ENCODE results near the gene CABLES2.
"Not testable (repeated sequence)": the region's sequence is repeated elsewhere in the genome, so short reads cannot be mapped to it uniquely, and the experiment has no call there.

Gene CABLES2

DNA sequence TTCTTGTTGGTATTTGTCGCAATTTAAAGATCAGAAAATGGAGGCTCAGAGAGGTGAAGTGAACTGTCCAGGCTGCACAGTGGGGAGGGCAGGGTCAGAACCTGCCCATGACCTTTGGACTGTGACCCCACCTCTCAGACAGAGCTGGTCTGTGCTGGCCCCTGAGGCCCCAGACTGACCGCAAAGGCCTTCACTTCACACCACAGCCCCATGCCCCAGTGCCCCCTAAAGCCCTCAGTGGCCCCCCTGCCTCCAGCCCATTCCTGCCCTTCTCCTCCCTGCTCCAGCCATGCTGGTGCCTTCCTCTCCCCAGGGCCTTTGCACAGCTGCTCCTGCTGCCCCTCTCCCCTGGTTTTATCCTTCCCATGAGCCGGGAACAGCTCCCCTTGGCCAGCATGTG lies 29.6 kb upstream of the CABLES2 start:
- no peak for DNase-seq (ENCODE audit: low read depth in 2 of 2, low spot score in 1 of 2)

DNA sequence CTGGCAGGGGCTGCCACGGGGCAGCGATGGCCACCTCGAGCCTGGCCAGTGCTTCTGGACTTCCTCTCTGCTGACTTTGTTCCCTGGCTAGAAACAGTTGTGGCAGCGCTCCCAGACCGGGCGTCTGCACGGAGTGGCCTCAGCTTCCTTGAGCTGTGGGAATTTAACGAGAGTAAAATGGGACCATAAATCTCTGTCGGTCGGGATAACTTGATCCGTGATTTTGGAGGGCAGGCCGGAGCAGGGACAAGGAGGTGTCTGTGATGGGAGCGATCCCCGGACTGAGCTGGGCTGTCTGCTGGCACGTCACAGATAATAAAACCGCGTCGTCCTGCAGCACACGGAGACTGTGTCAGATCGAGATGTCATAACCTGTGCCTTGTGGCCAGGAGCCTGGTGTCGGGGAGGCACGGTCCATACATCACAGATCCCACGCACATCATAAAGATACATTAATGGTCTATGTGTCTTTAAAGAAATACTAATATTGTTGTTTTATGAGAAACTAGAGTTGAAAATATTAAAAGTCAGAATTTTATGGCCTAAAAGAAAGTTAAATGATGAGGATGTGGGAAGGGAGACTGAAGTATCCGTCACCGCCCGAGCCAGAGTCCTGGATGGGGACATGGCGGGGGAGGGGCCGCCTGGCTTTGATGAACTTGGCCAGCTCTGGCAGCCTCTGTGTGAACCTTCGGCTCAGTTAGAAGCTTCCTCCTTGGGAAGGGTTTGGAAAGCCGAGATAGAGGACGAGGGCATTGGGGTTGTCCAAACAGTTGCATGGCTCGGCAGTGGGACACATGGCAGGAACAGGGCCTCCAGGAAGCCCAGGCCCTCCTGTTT lies 26.8 kb upstream of the CABLES2 start:
- DNase-seq (ENCODE audit: low read depth in 2 of 2, low spot score in 1 of 2): no peak

DNA sequence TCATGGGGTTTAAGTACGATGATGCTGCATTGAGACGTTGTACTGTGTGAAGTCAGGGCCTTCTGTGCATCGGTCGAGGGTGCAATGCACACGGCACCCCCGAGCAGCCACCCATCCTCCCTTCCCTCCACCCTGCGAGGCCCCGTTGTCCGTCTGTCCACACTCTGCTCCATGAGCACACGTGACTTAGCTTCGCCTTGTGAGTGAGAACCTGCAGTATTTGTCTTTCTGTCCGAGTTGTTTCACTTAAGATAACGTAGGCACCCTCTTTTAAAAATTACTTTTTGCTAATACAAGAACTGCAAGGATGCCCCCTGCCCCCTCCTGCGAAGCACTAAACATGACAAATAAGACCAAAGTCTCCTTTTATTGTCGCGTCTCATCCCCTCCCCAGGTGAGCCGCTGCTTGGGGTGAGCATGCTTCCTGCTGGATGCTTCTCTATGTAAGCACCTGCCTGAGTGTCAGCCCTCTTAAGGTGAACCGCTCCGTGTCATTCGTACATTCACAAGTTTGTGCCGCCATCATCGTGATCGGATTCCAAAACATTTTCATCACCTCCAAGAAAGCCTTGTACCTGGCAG lies 23.9 kb upstream of the CABLES2 start:
- no peak for DNase-seq (ENCODE audit: low read depth in 2 of 2, low spot score in 1 of 2)

DNA sequence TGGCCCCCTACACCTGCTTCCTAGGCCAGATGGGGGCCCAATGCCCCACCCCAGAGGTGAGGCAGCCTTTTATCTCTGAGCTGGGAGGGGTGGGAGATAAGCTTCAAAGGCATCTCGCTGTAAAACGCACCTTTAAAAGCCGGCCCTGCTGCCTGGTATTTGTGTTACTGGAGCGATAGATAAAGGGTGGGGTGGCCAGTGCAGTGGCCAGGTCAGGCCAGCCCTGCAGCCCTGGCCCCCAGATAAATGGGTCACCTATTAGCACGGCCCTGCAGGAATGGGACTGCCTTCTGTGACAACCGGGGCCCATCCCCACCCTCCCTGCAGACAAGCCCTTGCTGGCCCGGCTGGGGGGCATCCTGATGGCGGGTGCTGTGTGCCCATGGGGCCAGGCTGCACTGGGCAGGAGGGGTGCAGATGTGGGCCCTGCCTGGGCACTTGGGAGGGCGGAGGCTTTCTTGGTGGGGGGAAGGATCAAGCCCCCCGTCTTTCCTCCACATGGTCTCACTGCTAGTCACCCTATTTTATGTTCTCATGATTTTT lies 23.3 kb upstream of the CABLES2 start:
- DNase-seq (ENCODE audit: low read depth in 2 of 2, low spot score in 1 of 2): no peak

DNA sequence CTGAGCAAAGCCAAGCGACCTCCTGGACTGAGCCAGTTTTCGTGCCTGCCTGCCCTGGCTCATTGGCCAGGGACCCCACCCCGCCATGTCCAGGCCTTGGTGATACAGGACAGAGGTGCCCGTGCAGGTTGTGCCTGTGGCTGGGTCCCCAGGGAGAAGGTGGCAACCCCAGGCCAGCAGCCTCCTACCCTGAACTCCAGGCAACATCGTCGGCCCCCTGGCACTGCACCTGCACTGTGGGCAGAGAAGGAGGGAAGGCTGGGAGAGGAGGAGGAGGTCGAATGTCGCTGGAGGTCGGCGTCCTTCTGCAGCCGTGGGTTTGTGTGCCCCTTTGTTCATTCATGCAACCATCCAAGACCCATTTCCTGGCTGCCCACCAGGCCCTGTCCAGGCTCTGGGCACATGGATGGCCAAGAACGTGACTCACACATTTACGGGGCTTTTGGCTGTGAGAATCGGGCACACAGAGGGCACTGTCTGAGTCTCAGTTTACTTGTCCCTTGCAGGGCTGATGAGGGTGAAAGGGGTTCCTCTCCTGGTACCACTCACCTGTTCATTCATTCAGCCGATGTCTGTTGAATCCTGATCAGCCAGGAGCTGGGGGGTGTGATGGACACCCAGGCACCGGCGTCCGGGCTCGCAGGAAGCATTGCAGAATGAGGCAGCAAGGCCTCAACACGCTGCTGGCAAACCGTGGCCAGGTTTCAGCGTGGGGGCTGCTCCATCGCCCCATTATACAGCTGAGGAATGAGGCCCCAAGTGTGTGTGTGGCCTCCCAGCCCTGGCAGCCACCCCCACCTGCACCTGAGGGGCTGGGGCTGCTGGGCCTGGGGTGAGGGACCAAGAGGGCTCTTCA lies 22.6 kb upstream of the CABLES2 start:
- DNase-seq (ENCODE audit: low read depth in 2 of 2, low spot score in 1 of 2): no peak

DNA sequence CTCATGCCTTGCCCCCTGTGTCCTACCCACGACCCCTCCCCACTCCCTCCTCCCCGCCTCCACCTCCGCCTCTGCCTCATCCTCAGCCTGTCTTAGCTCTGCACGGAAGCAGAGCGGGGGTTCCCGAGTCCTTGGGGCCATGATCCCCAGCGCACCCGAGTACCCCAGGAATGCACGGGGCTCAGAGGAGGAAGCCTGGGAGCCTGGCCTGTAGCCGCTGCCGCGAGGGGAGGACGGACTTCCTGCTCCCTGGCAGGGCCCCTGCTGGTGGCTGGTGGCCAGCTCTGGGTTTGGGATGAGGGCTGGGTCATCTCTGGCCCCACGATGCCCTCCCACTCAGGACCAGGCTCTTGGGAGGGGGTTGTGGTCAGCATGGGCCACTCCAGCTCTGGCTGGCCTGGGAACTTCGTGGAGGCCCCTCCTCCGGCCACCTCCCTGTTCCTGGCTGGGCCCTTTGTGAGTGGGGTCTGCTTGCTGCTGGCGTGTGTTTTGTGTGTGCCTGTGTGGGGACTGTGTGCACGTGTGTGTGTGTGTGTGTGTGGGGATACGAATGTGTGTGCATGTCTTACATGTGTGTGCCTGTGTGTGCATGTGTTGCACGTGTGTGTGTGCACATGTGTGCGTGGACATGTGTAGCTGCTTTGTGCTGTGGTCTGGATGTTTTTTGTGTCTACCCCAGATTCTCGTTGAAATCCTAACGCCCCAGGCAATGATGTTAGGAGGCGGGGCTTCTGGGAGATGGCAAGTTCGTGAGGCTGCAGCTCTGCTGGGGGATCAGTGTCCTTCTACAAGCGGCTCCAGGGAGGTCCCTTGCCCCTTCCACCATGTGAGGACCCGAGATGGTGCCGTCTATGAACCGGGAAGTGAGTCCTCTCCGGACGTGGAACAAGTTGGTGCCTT lies 21.6 kb upstream of the CABLES2 start:
- DNase-seq (ENCODE audit: low read depth in 2 of 2, low spot score in 1 of 2): no peak

DNA sequence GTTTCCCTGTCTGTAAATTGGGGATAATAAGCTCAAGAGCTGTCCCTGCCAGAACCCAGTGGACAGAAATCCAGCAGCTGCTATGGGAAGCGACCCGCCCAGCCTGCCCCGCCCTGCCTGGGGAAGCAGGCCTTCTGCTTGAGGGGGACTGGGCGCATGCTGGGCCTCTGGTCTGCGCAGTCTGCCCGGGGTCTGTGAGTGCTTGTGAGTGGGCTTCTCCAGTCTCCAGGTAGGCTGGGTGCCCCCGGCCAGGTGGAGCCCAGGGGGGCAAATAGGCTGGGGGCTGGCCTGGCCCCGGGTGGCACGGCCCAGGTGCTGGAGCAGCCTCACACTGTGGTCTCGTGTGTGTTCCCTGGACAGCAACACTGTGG lies 20.9 kb upstream of the CABLES2 start:
- DNase-seq (ENCODE audit: low read depth in 2 of 2, low spot score in 1 of 2): no peak

DNA sequence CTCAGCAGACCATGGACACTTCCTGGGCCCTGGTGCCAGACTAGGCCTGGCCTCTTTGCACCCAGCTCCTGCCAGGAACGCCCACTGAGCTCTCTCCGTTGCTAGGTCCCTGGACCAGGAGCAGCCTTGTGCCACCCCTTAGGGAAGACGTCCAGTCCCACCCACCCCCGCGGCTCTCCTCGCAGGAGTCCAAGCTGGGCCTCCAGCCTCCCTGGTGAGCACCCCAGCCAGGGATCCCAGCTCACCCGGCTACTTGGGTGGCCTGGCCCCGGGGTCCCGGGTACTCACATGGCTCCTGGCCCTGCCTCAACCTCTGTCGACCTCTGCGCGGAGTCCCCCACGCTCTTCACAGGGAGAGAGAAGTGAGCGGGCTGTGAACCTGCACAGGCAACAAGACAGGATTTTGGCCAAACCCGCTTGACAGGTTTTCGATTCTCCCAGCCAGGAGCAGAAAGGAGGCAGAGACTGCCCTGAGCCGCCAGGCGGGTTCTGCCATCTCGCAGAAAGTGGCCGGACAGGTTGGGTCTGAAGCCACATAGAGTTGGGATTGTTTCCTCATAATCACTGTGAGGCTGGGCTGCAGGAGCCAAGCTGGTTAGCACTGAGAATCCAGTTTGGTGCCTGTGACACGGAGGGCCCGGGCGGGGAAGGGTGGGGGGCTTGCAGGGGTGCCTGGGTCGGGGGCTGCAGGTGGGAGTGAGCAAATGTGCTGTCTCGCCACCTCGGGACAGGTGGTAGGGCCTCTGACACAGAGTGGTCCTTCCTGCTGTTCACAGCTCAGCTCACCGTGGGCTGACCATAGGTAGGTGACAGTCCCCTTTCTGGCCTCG lies 20.3 kb upstream of the CABLES2 start, which contains the start of gene RBBP8NL:
Gene RBBP8NL (minus strand): TSS at position 368 of the 830 bp plus-strand sequence. CDS start 7,892 bp downstream, outside the sequence.
- DNase-seq (ENCODE audit: low read depth in 2 of 2, low spot score in 1 of 2): no peak

DNA sequence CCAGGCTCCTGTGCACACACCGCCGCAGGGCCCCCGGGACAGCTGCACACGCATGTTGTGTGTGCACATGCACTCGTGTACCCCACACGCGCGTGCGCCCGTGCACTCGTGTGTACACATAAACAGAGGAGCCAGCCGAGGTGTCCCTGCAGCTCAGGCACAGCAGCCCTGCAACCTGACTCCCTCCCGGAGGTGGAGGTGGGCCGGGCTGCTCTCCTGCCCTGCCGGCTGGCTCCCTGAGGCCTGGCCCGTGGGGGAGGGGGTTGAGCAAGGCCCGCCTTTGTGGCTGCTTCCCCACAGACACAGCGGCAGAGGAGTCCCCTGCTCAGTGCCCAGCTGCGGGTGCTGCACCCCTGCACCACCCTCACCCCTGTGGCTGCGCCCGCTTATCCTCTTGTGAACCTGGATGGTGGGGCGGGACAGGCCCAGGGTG lies 19.6 kb upstream of the CABLES2 start:
- DNase-seq (ENCODE audit: low read depth in 2 of 2, low spot score in 1 of 2): no peak

DNA sequence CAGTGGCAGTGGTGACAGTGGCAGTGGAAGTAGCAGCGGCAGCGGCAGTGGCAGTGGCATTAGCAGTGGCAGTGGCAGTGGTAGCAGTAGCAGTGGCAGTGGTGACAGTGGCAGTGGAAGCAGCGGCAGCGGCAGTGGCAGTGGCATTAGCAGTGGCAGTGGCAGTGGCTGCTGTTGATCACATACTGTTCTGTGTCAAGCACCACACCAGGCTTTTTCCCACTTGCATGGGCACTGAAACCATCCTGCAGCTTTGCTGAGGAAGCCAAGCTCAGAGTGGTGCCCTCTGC lies 18.9 kb upstream of the CABLES2 start:
- not testable (repeated sequence) for DNase-seq (ENCODE audit: low read depth in 2 of 2, low spot score in 1 of 2)

DNA sequence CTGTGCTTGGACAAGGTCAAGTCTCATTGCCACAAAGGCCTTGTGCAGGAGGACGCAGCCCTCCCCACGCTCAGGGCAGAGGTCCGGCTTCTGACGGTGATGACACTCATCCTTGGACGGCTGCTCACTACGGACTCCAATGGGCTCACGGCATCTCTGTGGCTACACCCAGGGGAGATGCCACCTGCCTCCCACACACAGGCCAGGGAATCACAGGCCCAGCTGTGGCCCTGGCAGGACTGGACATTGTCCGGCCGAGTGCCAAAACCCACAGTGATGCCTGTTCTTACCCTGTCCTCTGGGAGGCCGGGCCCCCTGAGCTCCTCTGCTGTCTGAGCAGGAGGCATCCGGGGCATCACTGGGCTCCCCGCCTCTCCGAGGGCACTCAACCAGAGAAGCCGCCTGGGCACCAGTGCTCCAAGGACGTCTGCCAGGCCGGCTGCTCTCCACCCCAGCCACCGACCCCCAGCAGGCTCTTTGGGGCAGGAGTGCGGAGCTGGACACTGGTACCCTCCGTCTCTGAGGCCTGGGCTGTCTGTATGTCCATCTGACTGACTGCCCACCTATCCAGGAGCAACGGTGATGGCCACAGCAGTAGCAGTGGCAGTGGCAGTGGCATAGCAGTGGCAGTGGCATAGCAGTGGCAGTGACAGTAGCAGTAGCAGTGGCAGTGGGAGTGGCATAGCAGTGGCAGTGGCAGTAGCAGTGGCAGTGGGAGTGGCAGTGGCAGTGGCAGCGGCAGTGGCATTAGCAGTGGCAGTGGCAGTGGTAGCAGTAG lies 18.4 kb upstream of the CABLES2 start:
- no peak for DNase-seq (ENCODE audit: low read depth in 2 of 2, low spot score in 1 of 2)

DNA sequence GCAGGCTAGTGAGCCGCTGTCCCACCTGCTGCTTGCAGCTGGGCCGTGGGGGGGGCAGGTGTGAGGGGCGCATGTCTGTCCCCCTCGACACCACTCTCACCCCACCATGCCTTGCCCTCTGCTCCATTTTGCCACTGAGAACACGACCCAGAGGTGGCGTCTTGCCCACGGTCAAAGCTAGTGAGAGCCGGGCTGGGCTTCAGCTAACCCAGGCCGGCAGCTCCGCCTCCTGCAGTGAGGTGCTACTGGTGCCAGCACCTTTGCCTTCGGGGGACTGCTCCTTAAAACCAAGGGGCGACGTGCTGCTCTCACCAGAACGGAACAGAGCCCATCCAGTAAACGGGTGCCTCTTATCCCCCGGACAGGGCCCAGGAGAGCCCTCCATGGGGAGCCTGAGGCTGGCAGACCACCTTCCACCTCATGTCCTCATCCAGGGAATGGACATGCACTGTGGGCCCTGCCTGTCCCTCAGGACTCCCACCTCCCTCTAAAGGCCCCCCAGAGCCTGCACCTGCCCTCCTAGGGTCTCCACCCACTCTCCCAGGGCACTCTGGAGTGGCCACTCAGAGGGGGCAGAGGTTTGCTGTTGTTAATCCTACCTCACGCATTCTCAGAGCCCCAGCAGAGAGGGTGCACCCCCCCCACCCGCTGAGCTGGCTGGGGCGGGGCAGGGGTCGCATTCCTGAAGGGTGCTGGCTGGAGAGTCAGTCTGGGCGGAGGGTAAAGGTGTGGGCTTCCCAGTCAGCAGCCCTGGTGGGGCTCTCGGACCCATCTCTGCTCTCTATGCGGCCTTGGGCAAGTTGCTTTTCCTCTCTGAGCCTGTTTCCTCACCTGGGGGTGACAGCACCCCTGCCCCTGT lies 17.4 kb upstream of the CABLES2 start:
- DNase-seq (ENCODE audit: low read depth in 2 of 2, low spot score in 1 of 2): no peak

DNA sequence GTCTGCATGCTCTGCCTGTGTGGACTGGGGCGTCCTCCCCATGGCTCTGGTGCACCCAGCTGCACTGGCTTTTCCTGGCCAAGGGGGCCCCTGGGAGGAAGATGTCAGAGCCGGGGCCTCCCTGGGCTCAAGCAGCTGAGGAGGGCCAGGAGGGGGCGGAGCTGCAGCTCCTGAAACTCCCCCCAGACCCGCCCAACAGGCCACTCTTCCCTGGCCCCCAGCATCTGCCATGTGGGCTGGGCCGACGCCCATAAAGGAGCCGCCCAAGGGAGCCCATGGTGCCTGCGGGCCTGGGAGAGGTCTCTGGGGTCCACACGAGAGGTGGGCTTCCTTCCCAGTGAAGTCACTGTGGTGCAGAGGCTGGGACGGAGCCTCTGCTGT lies 16.2 kb upstream of the CABLES2 start:
- DNase-seq (ENCODE audit: low read depth in 2 of 2, low spot score in 1 of 2): no peak

DNA sequence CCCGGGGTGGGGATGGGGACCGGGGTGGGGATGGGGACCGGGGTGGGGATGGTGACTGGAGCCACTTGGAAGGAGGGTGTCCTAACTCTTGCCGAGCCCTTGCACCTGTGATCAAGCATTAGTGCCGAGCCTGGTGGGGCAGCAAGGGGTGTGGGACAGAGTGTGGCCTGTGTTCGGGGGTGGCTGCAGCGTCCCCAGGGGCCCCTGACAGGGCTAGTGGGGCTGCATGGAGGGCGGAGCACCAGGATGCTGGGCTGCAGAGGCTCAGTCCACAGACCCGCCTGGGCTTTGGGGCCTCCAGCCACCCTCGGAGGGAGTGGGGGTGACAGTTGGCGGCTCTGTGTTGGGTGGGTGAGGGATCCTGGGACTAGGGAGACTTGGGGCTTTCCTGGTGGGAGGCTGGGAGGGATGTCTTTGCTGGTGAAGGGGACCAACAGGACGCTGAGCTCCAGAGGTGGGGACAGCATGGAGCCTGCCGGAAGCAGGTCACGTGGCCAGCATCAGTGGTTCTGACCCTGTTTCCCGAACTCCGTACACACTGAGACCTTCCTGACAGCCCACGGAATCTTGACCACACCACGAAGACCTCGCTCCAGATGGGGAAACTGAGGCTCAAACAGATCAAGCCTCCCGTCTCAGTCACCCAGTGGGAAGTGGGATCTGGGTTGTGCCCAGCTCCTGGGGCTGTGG lies 15.7 kb upstream of the CABLES2 start:
- no peak for DNase-seq (ENCODE audit: low read depth in 2 of 2, low spot score in 1 of 2)

DNA sequence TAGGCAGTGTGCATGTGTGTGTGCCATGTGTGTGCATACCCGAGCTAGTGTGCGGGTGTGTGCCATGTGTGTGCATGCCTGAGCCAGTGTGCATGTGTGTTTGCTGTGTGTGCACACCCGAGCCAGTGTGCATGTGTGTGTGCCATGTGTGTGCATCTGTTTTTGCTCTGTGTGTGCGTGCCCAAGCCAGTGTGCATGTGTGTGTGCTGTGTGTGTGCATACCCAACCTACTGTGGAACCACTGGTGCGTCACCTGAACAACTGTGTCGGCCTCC lies 14.6 kb upstream of the CABLES2 start:
- DNase-seq (ENCODE audit: low read depth in 2 of 2, low spot score in 1 of 2): no peak

DNA sequence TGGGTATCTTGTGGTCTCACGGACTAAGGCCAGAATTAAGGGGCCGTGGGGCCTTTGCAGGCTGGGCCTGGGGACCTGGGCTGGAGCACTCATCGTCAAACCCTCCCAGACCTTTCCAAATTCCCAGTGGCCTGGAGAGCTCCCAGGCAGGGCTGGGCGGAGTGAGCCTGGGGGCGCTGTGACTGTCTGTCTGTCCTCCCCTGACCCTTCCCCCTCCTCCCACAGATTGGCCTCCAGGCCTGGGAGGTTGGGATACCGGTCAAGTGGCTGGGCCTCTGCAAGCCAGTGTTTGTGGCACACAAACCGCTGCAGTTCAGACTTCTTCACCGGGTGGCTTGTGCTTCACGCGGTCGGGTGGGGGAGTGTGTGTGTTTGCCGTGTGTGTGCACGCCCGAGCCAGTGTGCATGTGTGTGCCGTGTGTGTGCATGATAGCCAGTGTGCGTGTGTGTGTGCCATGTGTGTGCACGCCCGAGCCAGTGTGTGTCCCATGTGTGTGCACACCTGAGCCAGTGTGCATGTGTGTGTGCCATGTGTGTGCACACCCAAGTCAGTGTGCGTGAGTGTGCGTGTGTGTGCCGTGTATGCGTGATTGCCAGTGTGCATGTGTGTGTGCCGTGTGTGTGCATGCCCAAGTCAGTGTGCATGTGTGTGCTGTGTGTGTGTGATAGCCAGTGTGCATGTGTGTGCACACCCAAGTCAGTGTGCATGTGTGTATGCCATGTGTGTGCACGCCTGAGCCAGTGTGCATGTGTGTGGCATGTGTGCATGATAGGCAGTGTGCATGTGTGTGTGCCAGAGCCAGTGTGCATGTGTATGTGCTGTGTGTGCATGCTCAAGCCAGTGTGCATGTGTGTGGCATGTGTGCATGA lies 14.0 kb upstream of the CABLES2 start:
- DNase-seq (ENCODE audit: low read depth in 2 of 2, low spot score in 1 of 2): no peak

DNA sequence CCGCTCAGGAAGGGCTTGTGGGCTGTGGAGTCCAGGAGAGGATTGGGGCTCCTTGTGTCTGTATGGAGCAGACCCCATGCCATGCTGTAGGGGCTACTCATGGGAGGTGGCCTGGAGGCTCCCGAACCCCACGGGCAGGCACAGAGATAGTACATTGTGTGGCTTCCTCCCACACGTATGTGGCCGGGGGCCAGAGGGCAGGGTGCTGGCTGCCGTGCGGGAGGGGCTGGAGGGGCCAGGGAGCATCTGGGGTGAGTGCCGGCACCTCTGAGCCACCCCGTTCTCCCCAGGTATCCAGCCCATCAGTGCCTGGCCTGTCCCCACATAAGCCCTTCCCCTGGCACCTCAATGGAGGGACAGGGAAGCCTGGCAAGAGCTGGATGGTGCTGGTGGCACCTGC lies 12.7 kb upstream of the CABLES2 start:
- DNase-seq (ENCODE audit: low read depth in 2 of 2, low spot score in 1 of 2): no peak
